GM12891 (cell line): Measurements from ENCODE around the gene RAET1E.
"Not testable (repeated sequence)": the region's sequence is repeated elsewhere in the genome, so short reads cannot be mapped to it uniquely, and the experiment has no call there.

Experiments used
- DNase-seq: peaks from one replicate; pipeline ENCODE4 v3.0.0; 2011; ENCODE audit warnings: low spot score; ENCODE audit not compliant: insufficient read length
- FAIRE-seq: peaks from 2 replicates; lab custom pipeline; 2011; peaks lifted over from hg19 to GRCh38; lab: Jason Lieb, UNC
- PAX5 ChIP-seq: IDR thresholded peaks from 2 replicates; pipeline ENCODE4 v1.6.1; 2011; ENCODE audit warnings: low read length, moderate library complexity, mild to moderate bottlenecking; ENCODE audit not compliant: insufficient read depth, severe bottlenecking
- POLR2A ChIP-seq: IDR thresholded peaks from 2 replicates; pipeline ENCODE4 v1.6.1; 2011; ENCODE audit warnings: low read depth, low read length, control low read depth
- POLR2AphosphoS5 ChIP-seq: IDR thresholded peaks from 2 replicates; pipeline ENCODE4 v1.6.1; 2011; ENCODE audit warnings: low read depth, low read length, control low read depth
- POU2F2 ChIP-seq: IDR thresholded peaks from 2 replicates; pipeline ENCODE4 v1.6.1; 2011; ENCODE audit warnings: low read depth, mild to moderate bottlenecking, control low read depth, low read length, moderate library complexity
- SPI1 ChIP-seq: IDR thresholded peaks from 2 replicates; pipeline ENCODE4 v1.6.1; 2011; ENCODE audit warnings: low read depth, low read length, control low read depth
- TAF1 ChIP-seq: IDR thresholded peaks from 2 replicates; pipeline ENCODE4 v1.6.1; 2011; ENCODE audit warnings: low read depth, low read length, control low read depth

RAET1E gene

GRCh38 chr6:149938571-149939355 lies 40.9 kb upstream of the RAET1E start:
- no peak for TF ChIP-seq POLR2A
- TF ChIP-seq POLR2AphosphoS5, result no peak
- no peak for TF ChIP-seq SPI1
- no peak for TF ChIP-seq TAF1
- TF ChIP-seq PAX5, result no peak
- TF ChIP-seq POU2F2, result no peak
- peak; percentile 50 for DNase-seq
- no peak for FAIRE-seq

- not testable (repeated sequence) for DNase-seq, FAIRE-seq
These were observed 40.2 kb upstream of the RAET1E start for GRCh38 chr6:149938013-149938570.

GRCh38 chr6:149936743-149937142 lies 38.8 kb upstream of the RAET1E start:
- TF ChIP-seq POU2F2 (no peak), POLR2AphosphoS5 (no peak), POLR2A (no peak), TAF1 (no peak), PAX5 (no peak), SPI1 (no peak)
- DNase-seq, result no peak
- FAIRE-seq, result no peak

- FAIRE-seq (no peak), DNase-seq (no peak)
- TF ChIP-seq TAF1 (no peak), PAX5 (no peak), POLR2AphosphoS5 (no peak), POLR2A (no peak), POU2F2 (no peak), SPI1 (no peak)
These were observed 37.8 kb upstream of the RAET1E start for GRCh38 chr6:149935668-149936067.

GRCh38 chr6:149935246-149935645 lies 37.3 kb upstream of the RAET1E start:
- TF ChIP-seq SPI1, result no peak
- TF ChIP-seq POLR2AphosphoS5, result no peak
- no peak for TF ChIP-seq POU2F2
- no peak for TF ChIP-seq TAF1
- TF ChIP-seq POLR2A, result no peak
- no peak for TF ChIP-seq PAX5
- no peak for DNase-seq
- no peak for FAIRE-seq

- peak; percentile 47 for FAIRE-seq
- no peak for TF ChIP-seq POLR2A
- TF ChIP-seq PAX5, result no peak
- no peak for TF ChIP-seq POU2F2
- TF ChIP-seq POLR2AphosphoS5, result no peak
- no peak for TF ChIP-seq SPI1
- no peak for TF ChIP-seq TAF1
- no peak for DNase-seq
These were observed 36.6 kb upstream of the RAET1E start for GRCh38 chr6:149934249-149935156.

GRCh38 chr6:149933461-149933860 lies 35.5 kb upstream of the RAET1E start:
- no peak for FAIRE-seq
- TF ChIP-seq POLR2AphosphoS5, result no peak
- TF ChIP-seq PAX5, result no peak
- TF ChIP-seq POLR2A, result no peak
- no peak for TF ChIP-seq POU2F2
- no peak for TF ChIP-seq TAF1
- TF ChIP-seq SPI1, result no peak
- DNase-seq, result no peak

- TF ChIP-seq POU2F2 (no peak), SPI1 (no peak), POLR2A (no peak), PAX5 (no peak), POLR2AphosphoS5 (no peak), TAF1 (no peak)
- DNase-seq (no peak), FAIRE-seq (no peak)
These were observed 35.1 kb upstream of the RAET1E start for GRCh38 chr6:149933036-149933435.

- no peak for FAIRE-seq
- TF ChIP-seq POLR2A (no peak), POLR2AphosphoS5 (no peak), PAX5 (no peak), SPI1 (no peak), POU2F2 (no peak), TAF1 (no peak)
These were observed 33.6 kb upstream of the RAET1E start for GRCh38 chr6:149931501-149931900.

GRCh38 chr6:149929422-149929821 lies 31.5 kb upstream of the RAET1E start:
- FAIRE-seq (no peak), DNase-seq (no peak)
- TF ChIP-seq POU2F2 (no peak), PAX5 (no peak), SPI1 (no peak), POLR2AphosphoS5 (no peak), POLR2A (no peak), TAF1 (no peak)

More at GRCh38 chr6:149931501-149931900, 33.6 kb upstream of the RAET1E start:
- no peak for DNase-seq

GRCh38 chr6:149927025-149927424 lies 29.1 kb upstream of the RAET1E start:
- DNase-seq, FAIRE-seq: not testable (repeated sequence)
